HG02981 (cell line): ENCODE data around the gene SLC30A5.

Source experiments
- ATAC-seq: cut with Tn5 transposase; IDR thresholded peaks from one replicate; pipeline ENCODE4 v1.9.1; 2021; ENCODE audit warnings: mild to moderate bottlenecking, moderate library complexity; ENCODE audit not compliant: unreplicated experiment

Gene SLC30A5

GRCh38 chr5:69166686-69167492 lies 73.1 kb downstream of the SLC30A5 start, which contains the start of gene CCNB1:
CCNB1 (plus strand) TSS chr5:69167150; CDS start chr5:69167263, 113 bp downstream.
- peak; percentile 99 for ATAC-seq

- no peak for ATAC-seq
Measured at GRCh38 chr5:69167493-69167855, 73.7 kb downstream of the SLC30A5 start.

GRCh38 chr5:69167929-69168328 lies 74.1 kb downstream of the SLC30A5 start:
- ATAC-seq, result no peak

- no peak for ATAC-seq
Measured at GRCh38 chr5:69170495-69170894, 76.7 kb downstream of the SLC30A5 start.

GRCh38 chr5:69170969-69171368 lies 77.2 kb downstream of the SLC30A5 start:
- ATAC-seq, result no peak
